IPS DF 6.9 (cell line): ENCODE results near the gene MOSPD2.

Experiments
- DNase-seq: peaks from one replicate; pipeline ENCODE4 v3.0.0-alpha.2; 2013; ENCODE audit warnings: low read depth, low spot score
- H3K27ac ChIP-seq: one replicate; pipeline ENCODE4 v1.5.1; 2013; ENCODE audit warnings: low read length, control low read depth
- H3K27me3 ChIP-seq: 2 replicates; pipeline ENCODE4 v1.6.1; 2013; ENCODE audit warnings: mild to moderate bottlenecking, low read length; ENCODE audit not compliant: control insufficient read depth, insufficient read depth
- H3K36me3 ChIP-seq: 2 replicates; pipeline ENCODE4 v1.6.1; 2013; ENCODE audit warnings: low read length; ENCODE audit not compliant: control insufficient read depth, insufficient read depth
- H3K4me1 ChIP-seq: 2 replicates; pipeline ENCODE4 v1.6.1; 2013; ENCODE audit warnings: low read length; ENCODE audit not compliant: control insufficient read depth, insufficient read depth
- H3K4me3 ChIP-seq: 2 replicates; pipeline ENCODE4 v1.5.1; 2013; ENCODE audit warnings: mild to moderate bottlenecking, low read length
- H3K9me3 ChIP-seq: 2 replicates; pipeline ENCODE4 v1.6.1; 2013; ENCODE audit warnings: low read length, inconsistent platforms; ENCODE audit not compliant: control insufficient read depth, insufficient read depth
- WGBS: extraction: QIAGEN DNeasy Blood & Tissue Kit; methylation state at CpG from one replicate; pipeline ENCODE4 v1.1.7; 2013; ENCODE audit warnings: mixed read lengths, missing lambda C conversion rate; ENCODE audit not compliant: insufficient read length, insufficient coverage; 5-methylcytosine and 5-hydroxymethylcytosine counted together

Gene MOSPD2

DNA sequence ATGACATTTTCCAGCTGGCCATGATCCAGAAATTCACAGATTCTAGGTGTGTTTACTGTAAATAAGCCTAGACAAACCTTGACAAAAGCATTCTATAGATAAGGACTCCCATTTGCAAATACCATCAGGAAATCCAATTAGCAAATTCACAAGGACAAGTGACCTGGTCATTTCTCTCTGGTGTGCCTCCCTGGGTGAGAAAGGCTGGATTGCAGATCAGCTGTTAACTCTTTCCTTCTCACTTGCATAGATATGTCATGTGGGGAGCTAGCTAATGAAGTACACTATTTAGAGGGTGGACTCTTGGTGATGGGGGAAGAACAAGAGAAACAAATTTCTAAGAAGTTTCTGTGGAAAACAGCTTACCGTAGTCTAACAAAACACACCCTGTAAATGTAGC is 58.9 kb downstream of the MOSPD2 start:
- Histone ChIP-seq H3K4me1 (no peaks in the 10 kb centered on the region), H3K27me3 (no peaks in the 10 kb centered on the region), H3K36me3 (no peaks in the 10 kb centered on the region), H3K4me3 (no peak overlapping the region), H3K27ac (no peak overlapping the region), H3K9me3 (no peaks in the 10 kb centered on the region)
- WGBS = no CpG with 5 or more reads among the region's 1 CpG
- no peak for DNase-seq

DNA sequence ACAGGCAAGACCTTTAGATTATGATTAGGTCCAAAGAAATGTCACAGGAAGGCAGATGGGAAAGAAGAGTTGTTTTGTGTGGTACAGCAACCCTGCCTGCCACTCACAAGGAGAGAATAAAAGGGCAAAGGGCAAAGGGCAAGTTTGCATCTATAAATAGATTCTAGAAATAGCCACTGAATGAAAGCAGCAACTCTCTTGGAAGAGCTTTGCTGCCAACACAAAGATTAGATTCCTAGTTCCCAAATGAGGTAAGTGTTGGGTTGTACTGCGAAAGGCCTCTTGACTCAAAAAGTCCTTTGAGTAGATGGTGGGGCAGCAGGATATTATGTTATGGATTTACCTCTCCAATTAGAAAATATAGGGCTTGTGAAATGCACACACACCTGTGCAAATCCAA is 61.2 kb downstream of the MOSPD2 start:
- no peaks in the 10 kb centered on the region for H3K27me3 ChIP-seq
- H3K27ac ChIP-seq = no peak overlapping the region
- no peaks in the 10 kb centered on the region for H3K36me3 ChIP-seq
- no peak for DNase-seq
- H3K4me3 ChIP-seq = no peak overlapping the region
- no peaks in the 10 kb centered on the region for H3K4me1 ChIP-seq
- WGBS = no CpG with 5 or more reads among the region's 1 CpG
- no peaks in the 10 kb centered on the region for H3K9me3 ChIP-seq

DNA sequence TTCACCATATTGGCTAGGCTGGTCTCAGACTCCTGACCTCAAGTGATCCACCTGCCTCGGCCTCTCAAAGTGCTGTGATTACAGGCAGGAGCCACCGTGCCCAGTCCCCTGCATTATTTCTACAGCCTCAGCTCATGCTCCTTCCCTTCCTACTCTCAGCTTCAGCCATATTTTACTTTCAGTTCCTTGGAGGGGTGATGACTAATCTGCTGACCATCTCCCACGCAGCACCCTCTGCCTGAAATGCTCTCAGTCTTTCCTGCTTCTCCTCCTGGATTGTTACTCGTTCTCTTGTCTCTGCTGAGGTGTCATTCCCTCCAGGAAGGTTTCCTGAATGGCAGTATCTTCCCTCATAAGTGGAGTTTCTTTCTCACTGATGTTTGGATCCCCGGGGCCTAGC is 63.3 kb downstream of the MOSPD2 start:
- H3K27ac ChIP-seq = no peak overlapping the region
- DNase-seq = no peak
- H3K4me1 ChIP-seq = no peaks in the 10 kb centered on the region
- no peaks in the 10 kb centered on the region for H3K27me3 ChIP-seq
- no CpG with 5 or more reads among the region's 5 CpGs for WGBS
- H3K9me3 ChIP-seq = no peaks in the 10 kb centered on the region
- H3K4me3 ChIP-seq = no peak overlapping the region
- no peaks in the 10 kb centered on the region for H3K36me3 ChIP-seq

DNA sequence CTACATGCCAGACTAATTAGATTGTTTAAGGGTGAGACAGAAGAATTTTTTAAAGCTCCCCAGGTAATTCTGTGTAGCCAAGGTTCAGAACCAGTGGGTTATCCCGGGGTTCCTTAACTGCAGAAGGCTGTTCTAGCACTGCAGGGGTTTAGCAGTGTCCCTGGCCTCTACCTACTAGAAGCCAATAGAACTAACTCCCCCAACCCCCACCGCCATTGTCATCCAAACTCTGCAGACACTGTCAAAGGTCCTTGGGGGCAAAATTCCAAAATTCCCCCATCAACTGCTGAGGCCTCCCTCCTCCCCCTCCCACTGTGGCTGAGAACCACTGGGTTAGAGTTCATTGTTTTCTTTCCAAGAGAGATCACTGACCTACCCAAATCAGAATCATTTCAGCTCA is 66.4 kb downstream of the MOSPD2 start:
- no peak overlapping the region for H3K27ac ChIP-seq
- no peaks in the 10 kb centered on the region for H3K36me3 ChIP-seq
- no peaks in the 10 kb centered on the region for H3K27me3 ChIP-seq
- DNase-seq = no peak
- no peak overlapping the region for H3K4me3 ChIP-seq
- no CpG with 5 or more reads among the region's 2 CpGs for WGBS
- H3K4me1 ChIP-seq = no peaks in the 10 kb centered on the region
- no peaks in the 10 kb centered on the region for H3K9me3 ChIP-seq

DNA sequence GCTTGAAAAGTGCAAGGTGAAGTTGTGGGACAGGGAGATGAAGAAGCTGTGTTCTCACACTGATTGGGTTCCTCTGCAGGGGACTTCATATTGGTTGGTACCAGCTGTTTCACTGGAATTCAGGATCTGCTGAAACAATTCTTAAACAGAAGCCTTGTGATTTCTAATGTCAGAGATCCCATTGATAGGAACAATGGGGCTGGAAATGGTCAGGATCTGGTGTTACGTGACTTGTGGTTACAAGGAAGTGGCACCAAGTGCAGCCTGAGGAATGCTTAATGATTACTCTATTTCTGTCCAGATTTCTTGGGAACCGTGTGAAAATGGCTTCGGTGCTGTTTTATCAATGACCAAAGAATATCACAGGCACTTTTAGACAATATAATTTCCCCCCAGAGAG is 68.1 kb downstream of the MOSPD2 start:
- Histone ChIP-seq H3K4me3 (no peak overlapping the region), H3K27ac (no peak overlapping the region), H3K36me3 (no peaks in the 10 kb centered on the region), H3K4me1 (no peaks in the 10 kb centered on the region), H3K27me3 (no peaks in the 10 kb centered on the region), H3K9me3 (no peaks in the 10 kb centered on the region)
- WGBS = no CpG with 5 or more reads among the region's 3 CpGs
- no peak for DNase-seq

DNA sequence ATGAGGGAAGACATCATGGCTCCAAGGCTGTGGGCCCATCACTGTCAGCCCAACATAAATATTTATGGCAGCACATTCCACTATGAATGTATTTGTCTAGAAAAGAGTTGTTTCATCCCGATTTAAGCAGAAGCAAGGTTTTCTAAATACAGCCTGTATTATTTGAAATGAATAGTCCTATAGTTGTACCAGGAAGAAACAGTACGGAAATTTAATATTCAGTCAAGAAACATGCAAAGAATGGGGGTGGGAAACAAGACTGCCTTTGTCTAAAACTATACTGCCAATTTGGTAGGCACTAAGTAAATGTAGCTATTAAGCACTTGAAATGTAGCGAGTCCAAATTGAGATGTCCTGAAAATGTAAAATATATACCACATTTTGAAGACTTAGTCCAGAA is 69.1 kb downstream of the MOSPD2 start:
- Histone ChIP-seq H3K4me3 (no peak overlapping the region), H3K9me3 (no peaks in the 10 kb centered on the region), H3K4me1 (no peaks in the 10 kb centered on the region), H3K27ac (no peak overlapping the region), H3K27me3 (no peaks in the 10 kb centered on the region), H3K36me3 (no peaks in the 10 kb centered on the region)
- no peak for DNase-seq
- no CpG with 5 or more reads among the region's 3 CpGs for WGBS

DNA sequence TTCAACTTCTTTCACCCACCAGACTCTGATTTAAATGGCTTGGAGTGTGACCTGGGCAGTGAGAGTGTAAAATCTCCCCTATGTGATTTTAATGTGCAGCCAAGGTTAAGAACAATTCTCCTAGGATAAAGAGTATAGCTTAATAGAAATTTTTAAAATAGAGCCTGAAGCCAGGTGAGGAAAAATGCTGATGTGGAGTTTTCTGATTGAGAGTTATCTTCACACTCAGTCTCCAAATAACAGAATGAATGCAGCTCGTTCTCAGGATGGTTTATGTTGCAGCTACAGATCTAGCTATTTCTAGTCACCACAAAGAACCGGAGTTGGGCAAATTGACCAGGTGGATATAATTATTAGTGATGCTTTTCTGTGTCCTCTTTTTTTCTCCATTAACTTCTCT is 70.7 kb downstream of the MOSPD2 start:
- Histone ChIP-seq H3K4me1 (no peaks in the 10 kb centered on the region), H3K27ac (no peak overlapping the region), H3K4me3 (no peak overlapping the region), H3K9me3 (no peaks in the 10 kb centered on the region), H3K36me3 (no peaks in the 10 kb centered on the region), H3K27me3 (no peaks in the 10 kb centered on the region)
- no CpG with 5 or more reads among the region's 2 CpGs for WGBS
- no peak for DNase-seq

DNA sequence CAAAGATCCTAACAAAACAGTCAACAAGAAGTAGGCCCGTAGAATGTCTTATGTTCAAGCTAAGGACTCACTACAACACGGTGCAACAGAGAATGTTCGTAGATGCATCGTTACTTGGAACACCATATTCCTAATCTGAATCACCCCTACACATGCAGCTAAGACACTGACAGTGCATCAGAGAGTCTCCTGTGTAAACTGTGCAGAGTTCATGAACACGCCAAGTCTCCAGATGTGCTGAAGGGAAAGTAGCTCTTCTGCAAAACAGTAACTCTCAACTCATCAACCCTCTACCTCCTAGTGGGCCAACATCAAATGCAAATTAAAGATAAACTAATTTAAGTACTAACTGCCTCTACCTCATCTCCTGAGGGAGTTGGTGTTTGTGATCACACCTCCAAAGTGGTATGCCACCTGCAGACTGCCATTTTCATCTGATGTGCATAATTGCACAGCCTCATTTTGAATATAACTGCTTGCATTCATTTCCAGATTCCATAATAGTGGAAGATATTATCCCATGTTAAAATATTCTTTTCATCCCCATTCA is 73.5 kb downstream of the MOSPD2 start:
- no peaks in the 10 kb centered on the region for H3K36me3 ChIP-seq
- WGBS = no CpG with 5 or more reads among the region's 5 CpGs
- no peaks in the 10 kb centered on the region for H3K27me3 ChIP-seq
- H3K27ac ChIP-seq = no peak overlapping the region
- H3K4me1 ChIP-seq = no peaks in the 10 kb centered on the region
- H3K9me3 ChIP-seq = no peaks in the 10 kb centered on the region
- DNase-seq = no peak
- H3K4me3 ChIP-seq = no peak overlapping the region

DNA sequence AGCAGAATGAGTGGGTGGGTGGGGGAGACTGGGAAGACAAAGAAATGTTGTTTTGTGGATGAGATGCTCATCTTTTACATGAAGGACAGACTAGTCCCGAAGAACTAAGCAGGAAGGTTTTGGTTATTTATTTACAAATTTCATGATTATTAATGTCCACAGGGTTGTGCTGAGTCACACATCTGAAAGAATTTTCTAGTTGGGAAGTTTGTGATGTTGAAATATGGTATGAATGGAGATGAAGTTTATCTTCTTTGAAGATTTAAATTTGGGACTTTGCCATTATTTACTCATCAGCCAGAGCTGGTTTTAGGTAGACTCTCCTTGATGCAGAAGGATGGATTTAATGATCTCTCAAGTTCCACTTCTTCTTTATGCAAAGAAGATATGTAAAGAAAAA is 75.5 kb downstream of the MOSPD2 start:
- H3K36me3 ChIP-seq = no peaks in the 10 kb centered on the region
- H3K27me3 ChIP-seq = no peaks in the 10 kb centered on the region
- no peak overlapping the region for H3K27ac ChIP-seq
- H3K9me3 ChIP-seq = no peaks in the 10 kb centered on the region
- no peak for DNase-seq
- H3K4me1 ChIP-seq = no peaks in the 10 kb centered on the region
- WGBS = no CpG with 5 or more reads among the region's 1 CpG
- H3K4me3 ChIP-seq = no peak overlapping the region

DNA sequence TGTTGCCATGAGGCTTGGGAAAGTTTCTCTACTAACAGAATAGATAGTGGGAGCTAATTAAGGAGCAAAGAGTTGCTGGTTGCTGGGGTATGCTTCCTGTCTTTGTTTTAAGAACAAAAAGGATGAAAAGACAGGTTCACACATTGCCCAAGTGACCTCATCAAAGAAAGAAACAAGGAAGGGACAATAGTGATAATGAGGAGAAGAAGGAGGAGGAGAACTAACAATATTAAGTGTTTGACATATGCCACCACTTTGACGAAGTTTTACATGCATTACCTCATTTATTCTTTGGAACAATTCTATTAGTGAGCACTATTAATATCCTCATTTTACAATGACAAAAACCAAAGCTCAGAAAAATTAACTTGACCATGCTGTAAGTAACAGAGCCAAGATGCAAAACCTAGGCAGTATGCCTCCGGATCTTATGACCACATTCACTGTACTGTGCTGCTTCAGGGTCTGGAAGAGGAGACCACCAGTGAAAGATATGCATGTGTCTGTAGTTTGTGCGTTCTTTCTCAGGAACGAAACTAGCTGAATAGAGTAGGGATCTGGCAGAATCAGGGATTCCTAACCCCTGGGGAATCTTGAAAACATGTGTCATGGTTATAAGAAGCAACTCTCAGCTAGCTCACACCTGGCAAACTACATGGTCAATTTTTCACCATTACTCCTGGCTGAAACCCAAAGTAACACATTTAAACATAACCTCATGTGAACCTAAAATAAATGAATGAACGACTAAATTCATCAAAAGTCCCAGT is 83.8 kb downstream of the MOSPD2 start:
- no CpG with 5 or more reads among the region's 5 CpGs for WGBS
- DNase-seq = no peak
- Histone ChIP-seq H3K9me3 (no peaks in the 10 kb centered on the region; the same call in 1 of the 2 replicates), H3K4me1 (no peaks in the 10 kb centered on the region), H3K36me3 (no peaks in the 10 kb centered on the region), H3K27me3 (no peaks in the 10 kb centered on the region), H3K4me3 (no peak overlapping the region), H3K27ac (no peak overlapping the region)
